HEK293 (cell line): ENCODE measurements around the gene DPH7.

Experiments used
- KLF8 ChIP-seq: fragments of 450-650 bp; formaldehyde crosslinking; IDR thresholded peaks from 2 replicates; pipeline ENCODE4 v1.5.1; 2016; ENCODE audit warnings: missing biosample characterization, missing genetic modification characterization
- SALL2 ChIP-seq: fragments of 450-650 bp; formaldehyde crosslinking; IDR thresholded peaks from 2 replicates; pipeline ENCODE4 v1.5.0; 2017; ENCODE audit warnings: missing biosample characterization, mild to moderate bottlenecking, missing genetic modification characterization, borderline replicate concordance
- SP3 ChIP-seq: fragments of 450-650 bp; formaldehyde crosslinking; IDR thresholded peaks from 2 replicates; pipeline ENCODE4 v1.5.1; 2016; ENCODE audit warnings: missing biosample characterization, missing genetic modification characterization
- TCF7L2 ChIP-seq: IDR thresholded peaks from 2 replicates; pipeline ENCODE4 v1.6.1; 2011; ENCODE audit warnings: low read depth, mild to moderate bottlenecking, inconsistent platforms, low read length, moderate library complexity, borderline replicate concordance
- ZBTB20 ChIP-seq: fragments of 450-650 bp; formaldehyde crosslinking; IDR thresholded peaks from 2 replicates; pipeline ENCODE4 v1.5.1; 2016; ENCODE audit warnings: missing biosample characterization, missing genetic modification characterization
- ZEB2 ChIP-seq: fragments of 450-650 bp; formaldehyde crosslinking; IDR thresholded peaks from 2 replicates; pipeline ENCODE4 v1.5.1; 2016; ENCODE audit warnings: missing biosample characterization, missing genetic modification characterization
- ZIC2 ChIP-seq: fragments of 450-650 bp; formaldehyde crosslinking; IDR thresholded peaks from 2 replicates; pipeline ENCODE4 v1.5.1; 2016; ENCODE audit warnings: missing biosample characterization, missing genetic modification characterization
- ZNF184 ChIP-seq: fragments of 450-650 bp; IDR thresholded peaks from 2 replicates; pipeline ENCODE4 v1.5.1; 2018; ENCODE audit warnings: missing biosample characterization, mild to moderate bottlenecking, missing genetic modification characterization
- ZNF223 ChIP-seq: fragments of 450-650 bp; formaldehyde crosslinking; IDR thresholded peaks from 2 replicates; pipeline ENCODE4 v1.5.1; 2016; ENCODE audit warnings: missing biosample characterization, missing genetic modification characterization
- ZNF292 ChIP-seq: fragments of 450-650 bp; formaldehyde crosslinking; IDR thresholded peaks from 2 replicates; pipeline ENCODE4 v1.5.1; 2016; ENCODE audit warnings: low read depth, missing biosample characterization, missing genetic modification characterization, borderline replicate concordance
- ZNF341 ChIP-seq: fragments of 450-650 bp; formaldehyde crosslinking; IDR thresholded peaks from 2 replicates; pipeline ENCODE4; 2016; ENCODE audit warnings: low read depth, missing biosample characterization, missing genetic modification characterization
- ZNF391 ChIP-seq: fragments of 450-650 bp; formaldehyde crosslinking; IDR thresholded peaks from 2 replicates; pipeline ENCODE4 v1.5.1; 2016; ENCODE audit warnings: low read depth, missing biosample characterization, missing genetic modification characterization, borderline replicate concordance
- ZNF394 ChIP-seq: fragments of 450-650 bp; formaldehyde crosslinking; IDR thresholded peaks from 2 replicates; pipeline ENCODE4 v1.5.1; 2016; ENCODE audit warnings: missing biosample characterization, missing genetic modification characterization, mild to moderate bottlenecking, moderate library complexity, borderline replicate concordance
- ZNF521 ChIP-seq: fragments of 450-650 bp; formaldehyde crosslinking; IDR thresholded peaks from 2 replicates; pipeline ENCODE4 v1.5.1; 2017; ENCODE audit warnings: missing biosample characterization, mild to moderate bottlenecking, missing genetic modification characterization
- ZNF529 ChIP-seq: fragments of 450-650 bp; formaldehyde crosslinking; IDR thresholded peaks from 2 replicates; pipeline ENCODE4 v1.5.1; 2017; ENCODE audit warnings: missing genetic modification characterization, missing biosample characterization; ENCODE audit not compliant: insufficient replicate concordance
- ZNF555 ChIP-seq: fragments of 450-650 bp; formaldehyde crosslinking; conservative IDR thresholded peaks from 2 replicates; pipeline ENCODE4 v1.5.1; 2017; ENCODE audit warnings: missing biosample characterization, mild to moderate bottlenecking, missing genetic modification characterization, inconsistent platforms
- ZNF610 ChIP-seq: fragments of 450-650 bp; formaldehyde crosslinking; IDR thresholded peaks from 2 replicates; pipeline ENCODE4 v1.5.1; 2016; ENCODE audit warnings: missing biosample characterization, missing genetic modification characterization, borderline replicate concordance
- ZNF623 ChIP-seq: fragments of 450-650 bp; formaldehyde crosslinking; IDR thresholded peaks from 2 replicates; pipeline ENCODE4 v1.5.1; 2016; ENCODE audit warnings: missing biosample characterization, missing genetic modification characterization
- ZNF629 ChIP-seq: fragments of 450-650 bp; formaldehyde crosslinking; IDR thresholded peaks from 2 replicates; pipeline ENCODE4 v1.5.1; 2017; ENCODE audit warnings: missing biosample characterization, missing genetic modification characterization
- ZNF76 ChIP-seq: fragments of 450-650 bp; formaldehyde crosslinking; IDR thresholded peaks from 2 replicates; pipeline ENCODE4; 2016; ENCODE audit warnings: low read depth, missing biosample characterization, missing genetic modification characterization, borderline replicate concordance
- ZNF776 ChIP-seq: fragments of 450-650 bp; formaldehyde crosslinking; IDR thresholded peaks from 2 replicates; pipeline ENCODE4 v1.5.0; 2017; ENCODE audit warnings: missing biosample characterization, missing genetic modification characterization, borderline replicate concordance
- ZNF792 ChIP-seq: fragments of 450-650 bp; formaldehyde crosslinking; IDR thresholded peaks from 2 replicates; pipeline ENCODE4 v1.5.1; 2016; ENCODE audit warnings: missing biosample characterization, missing genetic modification characterization
- ZSCAN23 ChIP-seq: fragments of 450-650 bp; formaldehyde crosslinking; IDR thresholded peaks from 2 replicates; pipeline ENCODE4 v1.5.1; 2016; ENCODE audit warnings: missing biosample characterization, missing genetic modification characterization
- ZSCAN30 ChIP-seq: fragments of 450-650 bp; IDR thresholded peaks from 2 replicates; pipeline ENCODE4 v1.5.1; 2018; ENCODE audit warnings: missing biosample characterization, mild to moderate bottlenecking, missing genetic modification characterization, moderate library complexity
- ZXDB ChIP-seq: fragments of 450-650 bp; formaldehyde crosslinking; IDR thresholded peaks from 2 replicates; pipeline ENCODE4 v1.5.1; 2016; ENCODE audit warnings: missing biosample characterization, missing genetic modification characterization
- TF ChIP-seq, protein P1 (sequence below): fragments of 450-650 bp; formaldehyde crosslinking; IDR thresholded peaks from 2 replicates; pipeline ENCODE4 v1.5.1; 2016; ENCODE audit warnings: missing biosample characterization, missing genetic modification characterization
- TF ChIP-seq, protein P2 (sequence below): sonication (generic); formaldehyde crosslinking; IDR thresholded peaks from 2 replicates; pipeline ENCODE4 v1.8.1; 2022; ENCODE audit warnings: mild to moderate bottlenecking, moderate library complexity, missing genetic modification reagents
- TF ChIP-seq, protein P3 (sequence below): fragments of 450-650 bp; formaldehyde crosslinking; IDR thresholded peaks from 2 replicates; pipeline ENCODE4 v1.5.1; 2016; ENCODE audit warnings: missing biosample characterization, missing genetic modification characterization
- TF ChIP-seq, protein P4 (sequence below): fragments of 450-650 bp; formaldehyde crosslinking; IDR thresholded peaks from 2 replicates; pipeline ENCODE4 v1.5.1; 2016; ENCODE audit warnings: missing biosample characterization, missing genetic modification characterization
- TF ChIP-seq, protein P5 (sequence below): fragments of 450-650 bp; formaldehyde crosslinking; IDR thresholded peaks from 2 replicates; pipeline ENCODE4 v1.5.1; 2017; ENCODE audit warnings: missing biosample characterization, missing genetic modification characterization

The DPH7 gene

DNA sequence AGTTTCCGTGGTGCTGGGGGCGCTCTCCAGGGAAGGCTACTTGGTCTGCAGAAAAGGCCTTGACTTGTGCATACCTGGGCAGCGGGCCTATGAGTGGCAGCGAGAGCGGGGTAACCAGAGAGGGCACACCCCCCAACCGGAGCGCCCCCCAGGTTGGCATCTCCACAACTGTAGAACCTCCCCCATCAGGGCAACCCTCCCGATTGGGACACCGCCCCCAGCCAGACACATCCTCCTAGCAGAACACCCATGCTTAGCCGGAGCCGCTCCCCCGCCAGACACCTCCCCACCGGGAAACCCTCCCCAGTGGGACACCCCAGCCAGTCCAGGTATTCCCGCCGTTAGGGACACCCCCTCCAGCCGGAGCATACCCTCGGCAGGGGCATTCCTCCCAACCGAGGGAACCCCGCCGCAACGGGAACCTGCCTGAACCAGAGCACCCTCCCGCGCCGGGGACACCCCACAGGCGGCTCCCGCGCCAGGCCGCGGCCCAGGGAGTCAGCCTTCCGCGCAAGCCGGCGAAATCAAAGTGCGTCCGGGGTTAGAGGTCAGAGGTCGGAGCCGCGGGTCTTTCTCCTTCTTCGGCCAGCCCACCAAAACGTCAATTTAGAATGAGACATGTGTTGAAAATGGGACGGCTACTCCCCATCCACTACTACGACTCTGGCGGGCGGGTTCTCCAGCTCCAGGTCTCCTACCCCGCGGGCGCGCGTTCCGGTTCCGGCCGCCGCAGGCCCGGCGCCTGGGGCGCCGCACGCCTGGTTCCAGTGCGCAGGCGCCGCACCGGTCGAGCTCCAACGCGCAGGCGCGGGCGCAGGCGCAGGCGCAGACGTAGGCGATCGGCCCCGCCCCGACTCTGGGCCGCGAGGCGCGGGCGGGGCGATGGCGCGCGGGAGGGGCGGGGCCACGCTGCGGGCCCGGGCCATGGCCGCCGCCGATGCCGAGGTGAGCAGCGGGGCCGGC lies 39.7 kb upstream of the DPH7 start, which contains the start of gene EHMT1 (continued):
- TF ChIP-seq SALL2 (tag by site-specific recombination) (no peak), ZNF792 (no peak), ZNF391 (tag by site-specific recombination) (peak; percentile 60; the same call in 1 of the 2 replicates), ZNF341 (tag by site-specific recombination) (peak; percentile 94), SP3 (tag by site-specific recombination) (peak; percentile 79), ZNF394 (tag by site-specific recombination) (0 out of 2 replicates have a peak, but pooled peaks have one; percentile 61), ZNF623 (tag by site-specific recombination) (no peak), ZNF184 (tag by site-specific recombination) (peak; percentile 52; the same call in 1 of the 2 replicates), ZNF555 (tag by site-specific recombination) (no peak), ZBTB20 (tag by site-specific recombination) (peak; percentile 78; the same call in 1 of the 2 replicates), ZSCAN30 (tag by site-specific recombination) (peak; percentile 48), TCF7L2 (0 out of 2 replicates have a peak, but pooled peaks have one; percentile 41), ZXDB (tag by site-specific recombination) (peak; percentile 94), ZNF292 (tag by site-specific recombination) (no peak), ZIC2 (tag by site-specific recombination) (peak; percentile 90), ZEB2 (tag by site-specific recombination) (peak; percentile 95), ZNF529 (tag by site-specific recombination) (no peak), ZSCAN23 (tag by site-specific recombination) (0 out of 2 replicates have a peak, but pooled peaks have one; percentile 26), ZNF629 (peak; percentile 64), ZNF76 (tag by site-specific recombination) (peak; percentile 16; the same call in 1 of the 2 replicates), KLF8 (peak; percentile 87), ZNF776 (no peak), ZNF223 (tag by site-specific recombination) (no peak), ZNF610 (tag by site-specific recombination) (0 out of 2 replicates have a peak, but pooled peaks have one; percentile 54), ZNF521 (tag by site-specific recombination) (no peak)
- TF ChIP-seq, protein P1, sequence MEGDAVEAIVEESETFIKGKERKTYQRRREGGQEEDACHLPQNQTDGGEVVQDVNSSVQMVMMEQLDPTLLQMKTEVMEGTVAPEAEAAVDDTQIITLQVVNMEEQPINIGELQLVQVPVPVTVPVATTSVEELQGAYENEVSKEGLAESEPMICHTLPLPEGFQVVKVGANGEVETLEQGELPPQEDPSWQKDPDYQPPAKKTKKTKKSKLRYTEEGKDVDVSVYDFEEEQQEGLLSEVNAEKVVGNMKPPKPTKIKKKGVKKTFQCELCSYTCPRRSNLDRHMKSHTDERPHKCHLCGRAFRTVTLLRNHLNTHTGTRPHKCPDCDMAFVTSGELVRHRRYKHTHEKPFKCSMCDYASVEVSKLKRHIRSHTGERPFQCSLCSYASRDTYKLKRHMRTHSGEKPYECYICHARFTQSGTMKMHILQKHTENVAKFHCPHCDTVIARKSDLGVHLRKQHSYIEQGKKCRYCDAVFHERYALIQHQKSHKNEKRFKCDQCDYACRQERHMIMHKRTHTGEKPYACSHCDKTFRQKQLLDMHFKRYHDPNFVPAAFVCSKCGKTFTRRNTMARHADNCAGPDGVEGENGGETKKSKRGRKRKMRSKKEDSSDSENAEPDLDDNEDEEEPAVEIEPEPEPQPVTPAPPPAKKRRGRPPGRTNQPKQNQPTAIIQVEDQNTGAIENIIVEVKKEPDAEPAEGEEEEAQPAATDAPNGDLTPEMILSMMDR (tag by site-specific recombination), result peak; percentile 57
- TF ChIP-seq, protein P2, sequence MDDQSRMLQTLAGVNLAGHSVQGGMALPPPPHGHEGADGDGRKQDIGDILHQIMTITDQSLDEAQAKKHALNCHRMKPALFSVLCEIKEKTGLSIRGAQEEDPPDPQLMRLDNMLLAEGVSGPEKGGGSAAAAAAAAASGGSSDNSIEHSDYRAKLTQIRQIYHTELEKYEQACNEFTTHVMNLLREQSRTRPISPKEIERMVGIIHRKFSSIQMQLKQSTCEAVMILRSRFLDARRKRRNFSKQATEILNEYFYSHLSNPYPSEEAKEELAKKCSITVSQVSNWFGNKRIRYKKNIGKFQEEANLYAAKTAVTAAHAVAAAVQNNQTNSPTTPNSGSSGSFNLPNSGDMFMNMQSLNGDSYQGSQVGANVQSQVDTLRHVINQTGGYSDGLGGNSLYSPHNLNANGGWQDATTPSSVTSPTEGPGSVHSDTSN, result no peak
- TF ChIP-seq, protein P3, sequence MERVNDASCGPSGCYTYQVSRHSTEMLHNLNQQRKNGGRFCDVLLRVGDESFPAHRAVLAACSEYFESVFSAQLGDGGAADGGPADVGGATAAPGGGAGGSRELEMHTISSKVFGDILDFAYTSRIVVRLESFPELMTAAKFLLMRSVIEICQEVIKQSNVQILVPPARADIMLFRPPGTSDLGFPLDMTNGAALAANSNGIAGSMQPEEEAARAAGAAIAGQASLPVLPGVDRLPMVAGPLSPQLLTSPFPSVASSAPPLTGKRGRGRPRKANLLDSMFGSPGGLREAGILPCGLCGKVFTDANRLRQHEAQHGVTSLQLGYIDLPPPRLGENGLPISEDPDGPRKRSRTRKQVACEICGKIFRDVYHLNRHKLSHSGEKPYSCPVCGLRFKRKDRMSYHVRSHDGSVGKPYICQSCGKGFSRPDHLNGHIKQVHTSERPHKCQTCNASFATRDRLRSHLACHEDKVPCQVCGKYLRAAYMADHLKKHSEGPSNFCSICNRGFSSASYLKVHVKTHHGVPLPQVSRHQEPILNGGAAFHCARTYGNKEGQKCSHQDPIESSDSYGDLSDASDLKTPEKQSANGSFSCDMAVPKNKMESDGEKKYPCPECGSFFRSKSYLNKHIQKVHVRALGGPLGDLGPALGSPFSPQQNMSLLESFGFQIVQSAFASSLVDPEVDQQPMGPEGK (tag by site-specific recombination), result peak; percentile 89
- TF ChIP-seq, protein P4, sequence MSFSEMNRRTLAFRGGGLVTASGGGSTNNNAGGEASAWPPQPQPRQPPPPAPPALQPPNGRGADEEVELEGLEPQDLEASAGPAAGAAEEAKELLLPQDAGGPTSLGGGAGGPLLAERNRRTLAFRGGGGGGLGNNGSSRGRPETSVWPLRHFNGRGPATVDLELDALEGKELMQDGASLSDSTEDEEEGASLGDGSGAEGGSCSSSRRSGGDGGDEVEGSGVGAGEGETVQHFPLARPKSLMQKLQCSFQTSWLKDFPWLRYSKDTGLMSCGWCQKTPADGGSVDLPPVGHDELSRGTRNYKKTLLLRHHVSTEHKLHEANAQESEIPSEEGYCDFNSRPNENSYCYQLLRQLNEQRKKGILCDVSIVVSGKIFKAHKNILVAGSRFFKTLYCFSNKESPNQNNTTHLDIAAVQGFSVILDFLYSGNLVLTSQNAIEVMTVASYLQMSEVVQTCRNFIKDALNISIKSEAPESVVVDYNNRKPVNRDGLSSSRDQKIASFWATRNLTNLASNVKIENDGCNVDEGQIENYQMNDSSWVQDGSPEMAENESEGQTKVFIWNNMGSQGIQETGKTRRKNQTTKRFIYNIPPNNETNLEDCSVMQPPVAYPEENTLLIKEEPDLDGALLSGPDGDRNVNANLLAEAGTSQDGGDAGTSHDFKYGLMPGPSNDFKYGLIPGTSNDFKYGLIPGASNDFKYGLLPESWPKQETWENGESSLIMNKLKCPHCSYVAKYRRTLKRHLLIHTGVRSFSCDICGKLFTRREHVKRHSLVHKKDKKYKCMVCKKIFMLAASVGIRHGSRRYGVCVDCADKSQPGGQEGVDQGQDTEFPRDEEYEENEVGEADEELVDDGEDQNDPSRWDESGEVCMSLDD, result peak; percentile 89
- TF ChIP-seq, protein P5, sequence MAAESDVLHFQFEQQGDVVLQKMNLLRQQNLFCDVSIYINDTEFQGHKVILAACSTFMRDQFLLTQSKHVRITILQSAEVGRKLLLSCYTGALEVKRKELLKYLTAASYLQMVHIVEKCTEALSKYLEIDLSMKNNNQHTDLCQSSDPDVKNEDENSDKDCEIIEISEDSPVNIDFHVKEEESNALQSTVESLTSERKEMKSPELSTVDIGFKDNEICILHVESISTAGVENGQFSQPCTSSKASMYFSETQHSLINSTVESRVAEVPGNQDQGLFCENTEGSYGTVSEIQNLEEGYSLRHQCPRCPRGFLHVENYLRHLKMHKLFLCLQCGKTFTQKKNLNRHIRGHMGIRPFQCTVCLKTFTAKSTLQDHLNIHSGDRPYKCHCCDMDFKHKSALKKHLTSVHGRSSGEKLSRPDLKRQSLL, result peak; percentile 79
